Astrocyte of the cerebellum (primary cell): Measurements from ENCODE around the gene TEN1.
"Not testable (repeated sequence)": the region's sequence is repeated elsewhere in the genome, so short reads cannot be mapped to it uniquely, and the experiment has no call there.

Experiments
- DNase-seq: peaks from one replicate; pipeline ENCODE4 v3.0.0-alpha.2; 2011; ENCODE audit warnings: low read depth
- H3K4me3 ChIP-seq: 2 replicates; pipeline ENCODE4 v1.5.1; 2011; ENCODE audit warnings: mild to moderate bottlenecking, low read depth, low read length, moderate library complexity
- CTCF ChIP-seq: IDR thresholded peaks from 2 replicates; pipeline ENCODE4 v1.5.1; 2012; ENCODE audit warnings: low read length, low read depth, moderate library complexity, mild to moderate bottlenecking; ENCODE audit errors: missing control alignments
- in situ Hi-C: cut with HindIII; loops from 2 replicates; pipeline ENCODE4 v1.10.0; 2017; ENCODE audit warnings: low sequenced_read_pairs

Gene TEN1

GRCh38 chr17:76033139-76033538 lies 54.1 kb downstream of the TEN1 start:
- H3K4me3 ChIP-seq: no peak overlapping the region
- in situ Hi-C loops: no loop called here
- no peak for TF ChIP-seq CTCF
- DNase-seq: no peak

- TF ChIP-seq CTCF: no peak
- no peak overlapping the region for H3K4me3 ChIP-seq
- no peak for DNase-seq
- in situ Hi-C loops: no loop called here
These were observed 55.6 kb downstream of the TEN1 start for GRCh38 chr17:76034428-76035350.

- in situ Hi-C loops: no loop called here
- no peak for DNase-seq
- H3K4me3 ChIP-seq: no peak overlapping the region
- TF ChIP-seq CTCF: no peak
These were observed 57.6 kb downstream of the TEN1 start for GRCh38 chr17:76036497-76037261.

GRCh38 chr17:76038050-76038449 lies 59.0 kb downstream of the TEN1 start:
- TF ChIP-seq CTCF: no peak
- no peak overlapping the region for H3K4me3 ChIP-seq
- no peak for DNase-seq
- in situ Hi-C loops: no loop called here

- in situ Hi-C loops: no loop called here
- no peak for TF ChIP-seq CTCF
- H3K4me3 ChIP-seq: no peak overlapping the region
- no peak for DNase-seq
These were observed 60.1 kb downstream of the TEN1 start for GRCh38 chr17:76039121-76039520.

GRCh38 chr17:76040376-76040775 lies 61.3 kb downstream of the TEN1 start:
- no peak for TF ChIP-seq CTCF
- no peak for DNase-seq
- in situ Hi-C loops: no loop called here
- no peak overlapping the region for H3K4me3 ChIP-seq

GRCh38 chr17:76042868-76043267 lies 63.8 kb downstream of the TEN1 start:
- in situ Hi-C loops, DNase-seq, H3K4me3 ChIP-seq: not testable (repeated sequence)

- DNase-seq, in situ Hi-C loops, H3K4me3 ChIP-seq: not testable (repeated sequence)
These were observed 65.5 kb downstream of the TEN1 start for GRCh38 chr17:76044475-76045007.
